Measurements from ENCODE around the gene LAMB4.

Gene LAMB4

GRCh38 chr7:108147031-108147563 is 16.9 kb upstream of the LAMB4 start:
- TF ChIP-seq GATA3 (IDR thresholded peaks at IDR 0.05; ENCODE audit: low read depth, low read length) = no peak
- no peak for TF ChIP-seq GATA2 (IDR thresholded peaks at IDR 0.05; ENCODE audit: low read depth, low read length)

DNA sequence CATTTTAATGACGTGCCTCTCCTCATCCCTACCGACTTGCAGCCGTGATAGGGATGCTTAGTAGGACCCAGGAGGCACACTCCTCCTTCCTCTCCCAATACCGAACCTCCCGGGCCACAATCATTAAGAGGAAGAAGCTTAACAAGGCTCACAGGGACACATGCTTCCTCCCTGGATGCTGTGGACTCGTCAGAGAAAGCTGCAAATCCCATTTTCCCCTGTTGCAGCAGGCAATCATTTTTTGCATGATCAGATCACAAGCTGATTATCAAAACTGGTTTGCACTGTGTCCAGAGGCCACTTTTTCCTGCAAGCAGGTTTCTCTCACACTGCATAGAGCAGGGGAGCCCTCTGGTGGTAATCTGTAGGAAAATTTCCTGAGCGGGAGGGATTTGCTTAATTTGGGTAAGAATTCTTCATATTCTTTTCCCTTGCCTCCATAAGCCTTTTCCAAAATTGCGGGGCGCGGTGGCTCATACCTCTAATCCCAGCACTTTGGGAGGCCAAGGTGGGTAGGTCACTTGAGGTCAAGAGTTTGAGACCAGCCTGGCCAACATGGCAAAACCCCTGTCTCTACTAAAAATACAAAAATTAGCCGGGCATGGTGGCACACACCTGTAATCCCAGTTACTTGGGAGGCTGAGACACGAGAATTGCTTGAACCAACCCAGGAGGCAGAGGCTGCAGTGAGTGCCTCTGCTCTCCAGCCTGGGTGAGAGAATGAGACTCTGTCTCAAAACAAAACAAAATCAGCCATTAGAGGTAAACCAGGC is 16.1 kb upstream of the LAMB4 start:
- TF ChIP-seq GATA3 (IDR thresholded peaks at IDR 0.05; ENCODE audit: low read depth, low read length) (no peak), GATA2 (IDR thresholded peaks at IDR 0.05; ENCODE audit: low read depth, low read length) (peak; percentile 89)

DNA sequence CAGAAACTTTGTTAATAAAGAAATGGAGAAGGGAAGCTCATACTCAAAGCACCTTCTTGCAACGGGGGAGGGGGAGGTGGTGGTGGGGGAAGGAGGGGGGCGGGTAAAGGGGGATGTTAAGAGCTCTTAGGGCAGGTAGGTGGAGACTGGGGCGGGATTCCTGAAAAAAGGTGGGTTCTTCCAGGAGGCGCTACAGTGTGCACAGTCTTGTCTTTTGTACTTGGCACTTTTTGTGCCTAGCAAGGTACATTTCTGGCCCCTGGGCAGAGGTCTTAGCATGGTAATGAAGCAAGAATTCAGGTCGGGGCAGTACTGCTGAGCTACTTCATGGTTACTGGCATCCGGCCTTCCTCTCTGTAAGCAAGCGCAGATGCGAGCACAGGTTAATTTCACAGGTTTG is 15.2 kb upstream of the LAMB4 start:
- no peak for TF ChIP-seq GATA3 (IDR thresholded peaks at IDR 0.05; ENCODE audit: low read depth, low read length)
- TF ChIP-seq GATA2 (IDR thresholded peaks at IDR 0.05; ENCODE audit: low read depth, low read length) = no peak

DNA sequence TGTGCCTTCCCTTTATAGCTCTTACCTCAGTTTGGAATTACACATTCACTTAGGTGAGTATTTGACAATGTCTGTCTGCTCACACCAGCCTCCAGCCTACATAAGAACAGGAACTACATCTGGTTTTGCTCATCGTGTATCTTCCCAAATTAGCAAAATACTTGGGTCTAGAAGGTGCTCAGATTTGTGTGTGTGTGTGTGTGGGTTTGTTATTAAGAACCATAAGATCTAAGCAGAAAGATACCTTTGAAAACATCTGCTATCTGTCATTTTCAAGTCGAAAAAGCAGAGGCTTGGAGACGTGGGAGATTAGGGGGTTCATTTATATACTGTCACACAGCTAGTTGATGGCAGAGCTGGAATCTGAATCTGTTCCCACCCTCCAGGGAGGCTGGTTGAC is 14.8 kb upstream of the LAMB4 start:
- TF ChIP-seq GATA3 (IDR thresholded peaks at IDR 0.05; ENCODE audit: low read depth, low read length) (no peak), GATA2 (IDR thresholded peaks at IDR 0.05; ENCODE audit: low read depth, low read length) (no peak)

DNA sequence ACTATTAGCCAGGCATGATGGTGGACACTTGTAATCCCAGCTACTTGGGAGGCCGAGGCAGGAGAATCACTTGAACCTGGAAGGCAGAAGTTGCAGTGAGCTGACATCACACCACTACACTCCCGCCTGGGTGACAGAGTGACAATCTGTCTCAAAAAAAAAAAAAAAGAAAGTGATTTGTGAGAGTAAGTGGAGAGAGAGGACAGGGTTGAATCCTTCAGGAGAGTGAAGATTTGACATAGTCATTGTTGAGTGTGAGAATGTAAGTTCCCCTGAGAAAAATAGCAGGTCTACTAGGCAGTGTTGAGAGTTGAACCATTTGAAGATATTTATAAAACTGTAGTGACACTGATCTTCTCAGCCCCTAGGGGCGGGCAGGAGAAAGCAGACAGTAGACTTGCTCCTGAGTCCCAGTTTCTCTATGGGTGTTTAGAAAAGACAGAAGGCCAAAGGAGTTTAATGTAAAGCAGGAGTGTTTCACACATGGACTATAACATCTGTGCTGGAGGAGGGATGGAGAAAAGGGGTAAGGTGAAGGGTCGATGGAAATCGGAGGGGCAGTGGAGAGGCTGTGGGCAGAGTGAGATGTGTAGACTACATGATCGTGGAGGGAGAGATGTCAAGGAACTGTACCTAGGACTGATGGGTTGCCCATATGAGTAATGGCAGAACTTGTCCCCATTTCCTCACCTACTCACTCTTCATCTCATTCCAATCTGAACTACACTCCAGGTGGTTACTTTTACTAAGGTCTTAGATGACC is 13.7 kb upstream of the LAMB4 start:
- TF ChIP-seq GATA2 (IDR thresholded peaks at IDR 0.05; ENCODE audit: low read depth, low read length) (no peak), GATA3 (IDR thresholded peaks at IDR 0.05; ENCODE audit: low read depth, low read length) (no peak)

GRCh38 chr7:108142675-108143259 is 12.6 kb upstream of the LAMB4 start:
- TF ChIP-seq GATA3 (IDR thresholded peaks at IDR 0.05; ENCODE audit: low read depth, low read length) (no peak), GATA2 (IDR thresholded peaks at IDR 0.05; ENCODE audit: low read depth, low read length) (no peak)

GRCh38 chr7:108142180-108142579 is 12.0 kb upstream of the LAMB4 start:
- TF ChIP-seq GATA3 (IDR thresholded peaks at IDR 0.05; ENCODE audit: low read depth, low read length) (no peak), GATA2 (IDR thresholded peaks at IDR 0.05; ENCODE audit: low read depth, low read length) (no peak)

GRCh38 chr7:108140671-108141070 is 10.5 kb upstream of the LAMB4 start:
- TF ChIP-seq GATA3 (IDR thresholded peaks at IDR 0.05; ENCODE audit: low read depth, low read length) (no peak), GATA2 (IDR thresholded peaks at IDR 0.05; ENCODE audit: low read depth, low read length) (no peak)

GRCh38 chr7:108138911-108139310 is 8.8 kb upstream of the LAMB4 start:
- no peak for TF ChIP-seq GATA3 (IDR thresholded peaks at IDR 0.05; ENCODE audit: low read depth, low read length)
- TF ChIP-seq GATA2 (IDR thresholded peaks at IDR 0.05; ENCODE audit: low read depth, low read length) = no peak

- no peak for TF ChIP-seq GATA2 (IDR thresholded peaks at IDR 0.05; ENCODE audit: low read depth, low read length)
- TF ChIP-seq GATA3 (IDR thresholded peaks at IDR 0.05; ENCODE audit: low read depth, low read length) = no peak
These were observed 7.8 kb upstream of the LAMB4 start for GRCh38 chr7:108137993-108138392.

- no peak for TF ChIP-seq GATA3 (IDR thresholded peaks at IDR 0.05; ENCODE audit: low read depth, low read length)
- no peak for TF ChIP-seq GATA2 (IDR thresholded peaks at IDR 0.05; ENCODE audit: low read depth, low read length)
These were observed 6.9 kb upstream of the LAMB4 start for GRCh38 chr7:108137040-108137439.

DNA sequence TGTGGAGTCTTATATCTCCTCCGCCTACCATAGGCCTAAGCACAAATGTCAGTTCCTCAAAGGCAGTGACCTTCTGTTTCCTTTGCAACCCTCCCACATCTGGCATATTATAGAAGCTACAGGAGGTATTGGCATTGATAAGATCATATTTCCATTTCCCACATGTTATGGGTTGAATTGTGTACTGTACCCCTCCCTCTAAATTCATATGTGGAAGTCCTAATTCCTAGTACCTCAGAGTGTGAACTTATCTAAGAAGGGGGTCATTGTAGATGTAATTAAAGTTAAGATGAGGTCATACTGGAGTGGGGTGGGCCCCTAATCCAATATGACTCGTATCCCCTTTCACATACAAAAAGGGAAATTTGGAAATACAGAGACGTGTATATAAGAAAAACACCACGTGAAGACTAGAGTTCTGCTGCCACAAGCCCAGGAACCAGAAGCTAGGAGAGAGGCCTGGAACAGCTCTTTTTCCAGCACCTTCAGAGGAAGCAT is 6.1 kb upstream of the LAMB4 start:
- TF ChIP-seq GATA3 (IDR thresholded peaks at IDR 0.05; ENCODE audit: low read depth, low read length) (no peak), GATA2 (IDR thresholded peaks at IDR 0.05; ENCODE audit: low read depth, low read length) (no peak)

DNA sequence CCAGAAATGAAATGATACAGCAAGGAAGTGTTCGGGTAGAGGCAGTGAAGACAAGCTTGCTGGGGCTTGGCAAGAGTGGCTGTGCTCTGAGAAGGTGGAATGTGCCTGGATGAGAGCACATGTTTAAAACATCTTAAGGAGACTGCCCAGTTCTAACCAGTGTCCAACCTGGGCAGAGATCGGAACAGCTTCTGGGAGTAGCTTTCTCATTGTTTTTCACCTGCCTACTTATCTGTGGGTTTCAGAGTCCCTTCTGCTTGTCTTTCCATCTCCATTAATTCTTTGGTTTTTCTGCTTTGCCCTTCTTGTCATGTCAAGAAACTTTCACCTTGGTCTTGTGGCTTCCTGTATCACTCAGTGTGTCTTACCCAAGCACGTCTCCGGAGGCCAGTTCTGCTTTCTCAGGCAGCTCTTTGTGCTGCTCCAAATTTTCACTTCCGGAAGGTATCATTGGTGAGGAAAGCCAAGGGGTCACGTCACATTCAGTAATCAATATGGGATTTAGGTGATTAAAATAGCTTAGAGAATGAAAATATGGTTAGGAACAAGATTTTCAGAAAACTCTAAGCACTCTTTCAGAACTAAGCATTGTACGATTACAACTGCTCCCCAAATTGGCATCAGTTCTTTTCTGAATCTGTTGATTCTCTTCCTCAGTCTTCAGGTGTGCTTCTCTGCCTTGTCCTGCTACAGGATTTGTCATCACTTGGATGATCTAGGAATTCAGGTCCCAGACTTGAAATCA is 5.5 kb upstream of the LAMB4 start:
- no peak for TF ChIP-seq GATA3 (IDR thresholded peaks at IDR 0.05; ENCODE audit: low read depth, low read length)
- TF ChIP-seq GATA2 (IDR thresholded peaks at IDR 0.05; ENCODE audit: low read depth, low read length) = no peak

- peak; percentile 38; the same call in 1 of the 2 replicates for TF ChIP-seq GATA2 (IDR thresholded peaks at IDR 0.05; ENCODE audit: low read depth, low read length)
- TF ChIP-seq GATA3 (IDR thresholded peaks at IDR 0.05; ENCODE audit: low read depth, low read length) = peak; percentile 42; the same call in 1 of the 2 replicates
These were observed 4.3 kb upstream of the LAMB4 start for GRCh38 chr7:108134486-108134885.

Measured in SH-SY5Y (cell line).